Body of pancreas (tissue), 4 donors: ENCODE data around the gene DUSP5. TPM values are rescaled to one million over a fixed set of nuclear protein-coding genes. Genes with fewer than 3 reads are reported as not detected.

Experiments used
- ATAC-seq: fragments of 150-250 bp; one replicate; pipeline ENCODE4 v1.9.1; 2016
- DNase-seq, 4 donors: peaks; one replicate each; pipeline ENCODE4 v3.0.0-alpha.2; 2019
- H3K27ac ChIP-seq, 4 donors: fragments of 200-600 bp; sonication (generic); 1 replicate in 3 of 4; 2 replicates in 1 of 4; pipeline versions ENCODE4 v1.5.1 to v1.6.1; 2016 to 2019; ENCODE audit warnings: mild to moderate bottlenecking in 1 of 4, mixed read lengths in 1 of 4, moderate library complexity in 1 of 4
- H3K27me3 ChIP-seq, 2 donors: fragments of 200-600 bp; sonication (generic); one replicate each; pipeline ENCODE4 v1.6.0; 2016; ENCODE audit warnings: mild to moderate bottlenecking in 1 of 2
- H3K36me3 ChIP-seq, 2 donors: fragments of 200-600 bp; sonication (generic); replicated peaks in 1 of 2; 2 replicates each; pipeline ENCODE4 v1.5.1; 2016; ENCODE audit warnings: low read depth in 2 of 2; ENCODE audit not compliant: insufficient read depth in 1 of 2
- H3K4me1 ChIP-seq: fragments of 200-600 bp; sonication (generic); one replicate; pipeline ENCODE4 v1.6.0; 2016
- H3K4me3 ChIP-seq, 2 donors: fragments of 200-600 bp; sonication (generic); 1 replicate in 1 of 2; 2 replicates in 1 of 2; pipeline ENCODE4 v1.5.1; 2016 to 2019
- H3K9me3 ChIP-seq, 3 donors: fragments of 200-600 bp; sonication (generic); 1 replicate in 2 of 3; 2 replicates in 1 of 3; pipeline ENCODE4 v1.5.1; 2016
- POLR2A ChIP-seq, 3 donors: fragments of 450-650 bp; IDR thresholded peaks; one replicate each; pipeline ENCODE4 v1.6.1; 2016; ENCODE audit warnings: antibody characterized with exemption in 3 of 3, mild to moderate bottlenecking in 2 of 3
- WGBS, 2 donors: methylation state at CpG; one replicate each; pipeline ENCODE4 v1.1.5; 2017; 5-methylcytosine and 5-hydroxymethylcytosine counted together
- intact Hi-C: fragments of 100-400 bp; cut with DNase I; formaldehyde crosslinking; loops from one replicate; pipeline ENCODE4 v1.15.1; 2023
- total RNA-seq, 2 donors: library from RNA; depleted of rRNA; stranded (reverse); fragments of >200 nt; gene quantifications; one replicate each; pipeline ENCODE4 v1.1.0, GENCODE V29; 2016
- TF ChIP-seq, protein P1 (sequence below), 7 experiments: fragments of 450-650 bp in 4 of 7; fragments of 200-600 bp in 3 of 7; sonication (generic) in 3 of 7; IDR thresholded peaks; one replicate each; pipeline ENCODE4 v1.5.1; 2016 to 2019; ENCODE audit warnings: antibody characterized with exemption in 7 of 7

The DUSP5 gene
- total RNA-seq, 2 donors from 2014 or later, result 6.2 to 9.2 TPM

DNA sequence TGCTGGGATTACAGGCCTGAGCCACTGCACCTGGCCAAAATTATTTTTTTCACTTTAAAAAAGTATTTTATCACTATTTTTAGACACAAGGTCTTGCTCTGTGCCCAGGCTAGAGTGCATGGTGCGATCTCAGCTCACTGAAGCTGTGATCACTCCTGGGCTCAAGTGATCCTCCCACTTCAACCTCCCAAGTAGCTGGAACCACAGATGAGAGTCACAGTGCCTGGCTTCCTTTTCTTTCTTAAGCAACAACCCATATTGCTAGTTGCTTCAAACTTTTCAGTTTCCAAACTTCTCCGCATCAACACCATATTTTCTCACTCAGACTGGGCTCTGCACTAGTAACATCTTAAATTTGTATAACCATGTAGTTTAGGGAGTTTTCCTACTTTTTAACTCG is 60.3 kb downstream of the DUSP5 start:
- no peak for TF ChIP-seq POLR2A (IDR thresholded peaks at IDR 0.05)
- TF ChIP-seq, protein P1, sequence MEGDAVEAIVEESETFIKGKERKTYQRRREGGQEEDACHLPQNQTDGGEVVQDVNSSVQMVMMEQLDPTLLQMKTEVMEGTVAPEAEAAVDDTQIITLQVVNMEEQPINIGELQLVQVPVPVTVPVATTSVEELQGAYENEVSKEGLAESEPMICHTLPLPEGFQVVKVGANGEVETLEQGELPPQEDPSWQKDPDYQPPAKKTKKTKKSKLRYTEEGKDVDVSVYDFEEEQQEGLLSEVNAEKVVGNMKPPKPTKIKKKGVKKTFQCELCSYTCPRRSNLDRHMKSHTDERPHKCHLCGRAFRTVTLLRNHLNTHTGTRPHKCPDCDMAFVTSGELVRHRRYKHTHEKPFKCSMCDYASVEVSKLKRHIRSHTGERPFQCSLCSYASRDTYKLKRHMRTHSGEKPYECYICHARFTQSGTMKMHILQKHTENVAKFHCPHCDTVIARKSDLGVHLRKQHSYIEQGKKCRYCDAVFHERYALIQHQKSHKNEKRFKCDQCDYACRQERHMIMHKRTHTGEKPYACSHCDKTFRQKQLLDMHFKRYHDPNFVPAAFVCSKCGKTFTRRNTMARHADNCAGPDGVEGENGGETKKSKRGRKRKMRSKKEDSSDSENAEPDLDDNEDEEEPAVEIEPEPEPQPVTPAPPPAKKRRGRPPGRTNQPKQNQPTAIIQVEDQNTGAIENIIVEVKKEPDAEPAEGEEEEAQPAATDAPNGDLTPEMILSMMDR (IDR thresholded peaks at IDR 0.05), result no peak
- no peak for DNase-seq
- 79% methylated on average over 3 of the region's 3 CpGs for WGBS, 2 donors
- Histone ChIP-seq H3K27ac (no peak overlapping the region), H3K4me3 (no peak overlapping the region), H3K27me3 (no peaks in the 10 kb centered on the region), H3K36me3 (no peaks in the 10 kb centered on the region), H3K4me1 (peaks cover 8% of the 10 kb centered on the region), H3K9me3 (no peaks in the 10 kb centered on the region)
- intact Hi-C loops, result no loop called here
- no peak for ATAC-seq

DNA sequence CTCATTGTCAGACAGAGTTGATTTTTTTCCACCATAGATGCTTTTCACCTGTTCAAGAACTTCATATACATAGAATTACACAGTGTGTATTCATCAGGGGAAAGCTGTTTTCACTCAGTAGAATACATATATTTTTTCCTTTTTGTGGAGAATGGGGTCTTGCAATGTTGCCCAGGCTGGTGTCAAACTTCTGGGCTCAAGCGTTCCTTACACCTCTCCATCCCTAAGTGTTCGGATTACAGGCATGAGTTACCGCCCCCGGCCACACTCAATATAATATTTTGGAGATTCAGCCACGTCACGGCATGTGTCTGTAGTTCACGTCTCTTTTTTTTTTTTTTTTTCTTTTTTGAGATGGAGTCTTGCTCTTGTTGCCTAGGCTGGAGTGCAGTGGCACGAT is 62.3 kb downstream of the DUSP5 start:
- TF ChIP-seq POLR2A (IDR thresholded peaks at IDR 0.05), result no peak
- TF ChIP-seq, protein P1 (IDR thresholded peaks at IDR 0.05), result no peak
- H3K4me1 ChIP-seq, result peaks cover 8% of the 10 kb centered on the region
- no peaks in the 10 kb centered on the region for H3K36me3 ChIP-seq
- WGBS, 2 donors, result 88% methylated on average over 7 to 8 of the region's 8 CpGs
- no peak for ATAC-seq
- intact Hi-C loops, result no loop called here
- H3K27ac ChIP-seq, result no peak overlapping the region
- H3K27me3 ChIP-seq, result no peaks in the 10 kb centered on the region
- no peaks in the 10 kb centered on the region for H3K9me3 ChIP-seq
- no peak for DNase-seq
- H3K4me3 ChIP-seq, result no peak overlapping the region

Other genes starting within 250 kb of the DUSP5 start
- gene SMNDC1, start 193.0 kb upstream of the DUSP5 start, total RNA-seq, result 1 to 10 TPM; 7.5 to 7.6 TPM
- 10 to 100 TPM; 18.4 to 22.1 TPM for gene SMC3, start 69.8 kb downstream of the DUSP5 start, total RNA-seq
- gene RBM20, start 146.4 kb downstream of the DUSP5 start, total RNA-seq, result 10 to 100 TPM; 14.5 to 39.4 TPM